ENCODE measurements around the gene ANXA9.

ANXA9 gene

GRCh38 chr1:150981805-150982712 lies at the start of gene ANXA9:
ANXA9 (plus strand) TSS chr1:150982292; CDS start chr1:150983106, 814 bp downstream.
- no peak for DNase-seq (ENCODE audit: low spot score)

- no peak for DNase-seq (ENCODE audit: low spot score)
Measured at GRCh38 chr1:150944856-150945255, 37.2 kb upstream of the ANXA9 start.

- DNase-seq (ENCODE audit: low spot score), result no peak
Measured at GRCh38 chr1:150954708-150955107, 27.4 kb upstream of the ANXA9 start.

GRCh38 chr1:150955280-150955679 lies 26.8 kb upstream of the ANXA9 start:
- DNase-seq (ENCODE audit: low spot score), result no peak

- DNase-seq (ENCODE audit: low spot score), result no peak
Measured at GRCh38 chr1:150957666-150958065, 24.4 kb upstream of the ANXA9 start.

GRCh38 chr1:150960646-150961045 lies 21.4 kb upstream of the ANXA9 start:
- no peak for DNase-seq (ENCODE audit: low spot score)

- no peak for DNase-seq (ENCODE audit: low spot score)
Measured at GRCh38 chr1:150961756-150962155, 20.3 kb upstream of the ANXA9 start.

- DNase-seq (ENCODE audit: low spot score), result no peak
Measured at GRCh38 chr1:150963321-150964163, 18.6 kb upstream of the ANXA9 start.

- no peak for DNase-seq (ENCODE audit: low spot score)
Measured at GRCh38 chr1:150964164-150964489, 18.0 kb upstream of the ANXA9 start.

- no peak for DNase-seq (ENCODE audit: low spot score)
Measured at GRCh38 chr1:150965605-150966004, 16.5 kb upstream of the ANXA9 start.

GRCh38 chr1:150966011-150966410 lies 16.1 kb upstream of the ANXA9 start:
- peak; percentile 57 for DNase-seq (ENCODE audit: low spot score)

GRCh38 chr1:150967936-150968335 lies 14.2 kb upstream of the ANXA9 start:
- DNase-seq (ENCODE audit: low spot score), result no peak

- peak; percentile 90 for DNase-seq (ENCODE audit: low spot score)
Measured at GRCh38 chr1:150968491-150968890, 13.6 kb upstream of the ANXA9 start.

- no peak for DNase-seq (ENCODE audit: low spot score)
Measured at GRCh38 chr1:150969626-150970025, 12.5 kb upstream of the ANXA9 start.

- peak; percentile 62 for DNase-seq (ENCODE audit: low spot score)
Measured at GRCh38 chr1:150970808-150971582, 11.1 kb upstream of the ANXA9 start.

- no peak for DNase-seq (ENCODE audit: low spot score)
Measured at GRCh38 chr1:150971583-150972416, 10.3 kb upstream of the ANXA9 start.

GRCh38 chr1:150972417-150972940 lies 9.6 kb upstream of the ANXA9 start:
- no peak for DNase-seq (ENCODE audit: low spot score)

- no peak for DNase-seq (ENCODE audit: low spot score)
Measured at GRCh38 chr1:150973258-150973835, 8.7 kb upstream of the ANXA9 start.

- DNase-seq (ENCODE audit: low spot score), result no peak
Measured at GRCh38 chr1:150973836-150974579, 8.1 kb upstream of the ANXA9 start.

All from Ammon's horn (tissue), 1 donor.